Lung (tissue), 12 donors: Measurements from ENCODE around the gene LRCH1. TPM values are rescaled to one million over a fixed set of nuclear protein-coding genes. Genes with fewer than 3 reads are reported as not detected.

Source experiments
- ATAC-seq: fragments of 200-7000 bp; cut with Tn5 transposase; one replicate; pipeline ENCODE4 v1.9.1; 2020; ENCODE audit warnings: moderate number of reproducible peaks; ENCODE audit not compliant: insufficient read depth, low FRiP score
- DNase-seq, 3 donors: peaks; one replicate each; pipeline ENCODE4 v3.0.0-alpha.2; 2013 to 2017
- H3K27ac ChIP-seq, 2 donors: one replicate each; pipeline ENCODE4 v1.5.1; 2013; ENCODE audit warnings: mild to moderate bottlenecking in 2 of 2, moderate library complexity in 2 of 2, control low read depth in 1 of 2, inconsistent platforms in 1 of 2, low read depth in 1 of 2, low read length in 1 of 2
- H3K27me3 ChIP-seq, 3 donors: one replicate each; pipeline ENCODE4 v1.5.1; 2013; ENCODE audit warnings: low read length in 2 of 3; ENCODE audit not compliant: control insufficient read depth in 3 of 3, insufficient read depth in 3 of 3
- H3K36me3 ChIP-seq, 4 donors: one replicate each; pipeline ENCODE4 v1.5.1; 2013; ENCODE audit warnings: low read length in 4 of 4, mild to moderate bottlenecking in 1 of 4, moderate library complexity in 1 of 4; ENCODE audit not compliant: control insufficient read depth in 4 of 4, insufficient read depth in 4 of 4
- H3K4me1 ChIP-seq, 5 donors: one replicate each; pipeline ENCODE4 v1.5.1; 2013; ENCODE audit warnings: low read length in 5 of 5, mild to moderate bottlenecking in 2 of 5, moderate library complexity in 1 of 5; ENCODE audit not compliant: control insufficient read depth in 5 of 5, insufficient read depth in 5 of 5
- H3K4me3 ChIP-seq: one replicate; pipeline ENCODE4 v1.5.1; 2013; ENCODE audit warnings: mild to moderate bottlenecking, control low read depth, moderate library complexity
- H3K9ac ChIP-seq, 2 donors: one replicate each; pipeline ENCODE4 v1.5.1; 2013; ENCODE audit warnings: low read length in 2 of 2, control low read depth in 1 of 2; ENCODE audit not compliant: insufficient read depth in 1 of 2
- H3K9me3 ChIP-seq, 4 donors: one replicate each; pipeline ENCODE4 v1.5.1; 2013; ENCODE audit warnings: low read length in 3 of 4, mild to moderate bottlenecking in 1 of 4, moderate library complexity in 1 of 4; ENCODE audit not compliant: control insufficient read depth in 4 of 4, insufficient read depth in 3 of 4
- WGBS, 2 donors: extraction: QIAGEN DNeasy Blood & Tissue Kit; methylation state at CpG; one replicate each; pipeline ENCODE4 v1.1.7; 2013; 5-methylcytosine and 5-hydroxymethylcytosine counted together
- polyA plus RNA-seq, 2 donors: library from polyadenylated mRNA; stranded (reverse); fragments of 200-250 nt; gene quantifications; one replicate each; pipeline ENCODE4 v1.2.1, GENCODE V29; 2013
- total RNA-seq, 2 donors: library from RNA; depleted of rRNA in 1 of 2; stranded (reverse); fragments of >200 nt in 1 of 2; gene quantifications; one replicate each; pipeline ENCODE4 v1.2.1, GENCODE V29; 2014 to 2021
- TF ChIP-seq, protein P1 (sequence below): IDR thresholded peaks from 2 replicates; pipeline ENCODE4 v1.5.1; 2012; ENCODE audit warnings: mild to moderate bottlenecking; ENCODE audit errors: control extremely low read depth, extremely low read depth
- donor health status: control.
- donor health status: control.
- donor health status: Bipolar disorder and iron deficiency.
- donor health status: healthy.
- donor health status: DM: yes; HTN: yes; CAD: no.

Gene LRCH1
- total and polyA plus RNA-seq, 4 donors = 3.6 to 35.4 (median 13.2) TPM

DNA sequence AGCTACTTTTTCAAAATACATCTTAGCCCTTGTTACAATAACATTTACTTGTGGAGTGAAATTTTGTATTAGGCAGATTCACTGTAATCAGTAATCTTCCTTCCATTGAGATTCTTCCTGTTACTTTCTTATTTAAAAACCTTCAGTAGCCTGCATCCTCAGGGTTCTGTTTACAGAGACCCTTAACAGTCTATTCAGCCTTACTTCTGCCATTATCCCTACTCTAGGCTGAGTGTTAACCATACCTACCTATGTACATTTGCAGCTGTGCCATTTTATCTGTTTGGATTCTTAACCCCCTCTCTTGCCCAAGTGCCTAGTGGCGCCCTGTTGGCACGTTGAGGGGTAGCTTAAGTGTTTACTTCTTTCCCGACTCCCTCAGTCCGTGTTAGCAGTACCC, 71.9 kb downstream of the LRCH1 start:
- WGBS, 2 donors = 66 to 77% methylated on average over 4 of the region's 4 CpGs

GRCh38 chr13:46627462-46627861, 74.5 kb downstream of the LRCH1 start:
- WGBS, 2 donors = 55 to 70% methylated on average over 4 of the region's 4 CpGs
- no peak overlapping the region for H3K9ac ChIP-seq
- H3K9me3 ChIP-seq = no peaks in the 10 kb centered on the region
- no peak overlapping the region for H3K4me3 ChIP-seq
- H3K36me3 ChIP-seq = no peaks in the 10 kb centered on the region
- DNase-seq (no peak), ATAC-seq (no peak)
- H3K27ac ChIP-seq = no peak overlapping the region
- peaks cover 6 to 27% (median 19%) of the 10 kb centered on the region in 5 donors for H3K4me1 ChIP-seq
- H3K27me3 ChIP-seq = no peaks in the 10 kb centered on the region
- TF ChIP-seq, protein P1, sequence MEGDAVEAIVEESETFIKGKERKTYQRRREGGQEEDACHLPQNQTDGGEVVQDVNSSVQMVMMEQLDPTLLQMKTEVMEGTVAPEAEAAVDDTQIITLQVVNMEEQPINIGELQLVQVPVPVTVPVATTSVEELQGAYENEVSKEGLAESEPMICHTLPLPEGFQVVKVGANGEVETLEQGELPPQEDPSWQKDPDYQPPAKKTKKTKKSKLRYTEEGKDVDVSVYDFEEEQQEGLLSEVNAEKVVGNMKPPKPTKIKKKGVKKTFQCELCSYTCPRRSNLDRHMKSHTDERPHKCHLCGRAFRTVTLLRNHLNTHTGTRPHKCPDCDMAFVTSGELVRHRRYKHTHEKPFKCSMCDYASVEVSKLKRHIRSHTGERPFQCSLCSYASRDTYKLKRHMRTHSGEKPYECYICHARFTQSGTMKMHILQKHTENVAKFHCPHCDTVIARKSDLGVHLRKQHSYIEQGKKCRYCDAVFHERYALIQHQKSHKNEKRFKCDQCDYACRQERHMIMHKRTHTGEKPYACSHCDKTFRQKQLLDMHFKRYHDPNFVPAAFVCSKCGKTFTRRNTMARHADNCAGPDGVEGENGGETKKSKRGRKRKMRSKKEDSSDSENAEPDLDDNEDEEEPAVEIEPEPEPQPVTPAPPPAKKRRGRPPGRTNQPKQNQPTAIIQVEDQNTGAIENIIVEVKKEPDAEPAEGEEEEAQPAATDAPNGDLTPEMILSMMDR = no peak

More for the DNA sequence above, 71.9 kb downstream of the LRCH1 start:
- no peak overlapping the region for H3K27ac ChIP-seq
- no peak overlapping the region for H3K9ac ChIP-seq
- TF ChIP-seq, protein P1 = no peak
- H3K9me3 ChIP-seq = no peaks in the 10 kb centered on the region
- no peaks in the 10 kb centered on the region for H3K36me3 ChIP-seq
- ATAC-seq = no peak
- no peak for DNase-seq
- no peak overlapping the region for H3K4me3 ChIP-seq
- no peaks in the 10 kb centered on the region for H3K27me3 ChIP-seq
- peaks cover 9 to 27% (median 24%) of the 10 kb centered on the region in 5 donors for H3K4me1 ChIP-seq

DNA sequence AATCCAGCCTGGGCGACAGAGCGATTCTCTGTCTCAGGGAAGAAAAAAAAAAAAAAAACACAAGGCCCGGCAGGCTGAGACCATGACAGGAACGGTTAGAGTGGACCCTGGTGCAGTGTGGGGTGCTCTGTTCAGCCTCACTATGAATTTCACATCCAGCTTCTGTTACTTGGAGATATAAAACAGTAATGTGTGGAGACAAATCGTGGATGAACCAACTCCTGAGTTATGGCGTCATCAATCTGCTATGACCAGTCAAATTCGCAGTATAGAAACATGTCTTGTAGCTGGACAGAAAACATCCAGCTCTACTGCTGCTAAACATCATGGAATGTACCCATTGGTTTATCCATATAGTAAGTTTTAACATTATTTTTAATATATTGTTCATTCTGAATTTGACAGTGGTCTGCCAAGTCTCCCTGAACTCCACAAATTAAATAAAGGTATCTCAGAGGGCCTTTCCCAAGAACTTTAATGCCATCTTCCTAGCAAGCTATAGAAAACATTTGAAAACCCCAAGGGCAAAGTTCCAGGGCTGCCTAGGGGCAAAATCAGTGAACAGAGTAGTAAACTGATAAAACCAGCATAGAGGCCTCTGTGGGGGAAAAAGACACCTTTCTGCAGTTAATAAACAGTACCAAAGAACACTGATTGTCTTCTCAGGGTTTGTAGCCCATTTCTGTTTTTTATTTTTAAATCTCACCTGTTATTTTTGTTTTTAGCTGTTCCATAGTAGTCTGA, 75.8 kb downstream of the LRCH1 start:
- Histone ChIP-seq H3K4me3 (no peak overlapping the region), H3K27me3 (no peaks in the 10 kb centered on the region), H3K4me1 (peaks cover 0 to 20% (median 17%) of the 10 kb centered on the region in 5 donors), H3K36me3 (no peaks in the 10 kb centered on the region), H3K9me3 (no peaks in the 10 kb centered on the region), H3K9ac (no peak overlapping the region), H3K27ac (no peak overlapping the region)
- 96 to 99% methylated on average over 7 of the region's 7 CpGs for WGBS, 2 donors
- no peak for DNase-seq
- TF ChIP-seq, protein P1 = no peak
- no peak for ATAC-seq
